OCI-LY1 (cell line): Measurements from ENCODE around the gene TUBB3.

Experiments
- H2AFZ ChIP-seq: fragments of 200-600 bp; sonication (generic), shearing (Covaris generic); 2 replicates; pipeline ENCODE4 v1.6.0; 2014; ENCODE audit warnings: antibody characterized with exemption, mild to moderate bottlenecking, low read length
- H3F3A ChIP-seq: fragments of 200-600 bp; sonication (generic), shearing (Covaris generic); 2 replicates; pipeline ENCODE4 v1.6.0; 2014; ENCODE audit warnings: mild to moderate bottlenecking, antibody characterized with exemption, low read length, moderate library complexity; ENCODE audit not compliant: insufficient read depth
- H3K27ac ChIP-seq: fragments of 200-600 bp; sonication (generic); 2 replicates; pipeline ENCODE4 v1.5.1; 2014; ENCODE audit warnings: low read length, mixed run types, mild to moderate bottlenecking, low read depth; ENCODE audit not compliant: poor library complexity, severe bottlenecking
- H3K27me3 ChIP-seq: fragments of 200-600 bp; sonication (generic); 2 replicates; pipeline ENCODE4 v1.6.0; 2014; ENCODE audit warnings: antibody characterized with exemption, mild to moderate bottlenecking, low read length, moderate library complexity; ENCODE audit not compliant: insufficient read depth
- H3K36me3 ChIP-seq: fragments of 200-600 bp; sonication (generic); 2 replicates; pipeline ENCODE4 v1.6.1; 2014; ENCODE audit warnings: mild to moderate bottlenecking, antibody characterized with exemption, low read length, moderate library complexity, mixed read lengths; ENCODE audit not compliant: insufficient read depth
- H3K4me1 ChIP-seq: fragments of 200-600 bp; sonication (generic); 2 replicates; pipeline ENCODE4 v1.5.1; 2014; ENCODE audit warnings: mild to moderate bottlenecking, low read length, moderate library complexity; ENCODE audit not compliant: insufficient read depth, severe bottlenecking
- H3K4me2 ChIP-seq: fragments of 200-600 bp; sonication (generic), shearing (Covaris generic); 2 replicates; pipeline ENCODE4 v1.6.1; 2014; ENCODE audit warnings: low read length
- H3K4me3 ChIP-seq: fragments of 200-600 bp; sonication (generic); 2 replicates; pipeline ENCODE4 v1.5.1; 2014; ENCODE audit warnings: low read length, low read depth, mild to moderate bottlenecking, mixed read lengths; ENCODE audit not compliant: poor library complexity, severe bottlenecking
- H3K79me2 ChIP-seq: fragments of 200-600 bp; shearing (Covaris generic); 2 replicates; pipeline ENCODE4 v1.6.1; 2016; ENCODE audit warnings: mixed run types, low read length, mixed read lengths; ENCODE audit not compliant: insufficient read depth
- H3K9ac ChIP-seq: fragments of 200-600 bp; sonication (generic), shearing (Covaris generic); 2 replicates; pipeline ENCODE4 v1.6.1; 2014; ENCODE audit warnings: mild to moderate bottlenecking, low read length, mixed read lengths
- H3K9me2 ChIP-seq: fragments of 200-600 bp; sonication (generic), shearing (Covaris generic); 2 replicates; pipeline ENCODE4 v1.6.1; 2014; ENCODE audit warnings: low read depth, mild to moderate bottlenecking, low read length, mixed read lengths
- H3K9me3 ChIP-seq: fragments of 200-600 bp; shearing (Covaris generic); 2 replicates; pipeline ENCODE4 v1.6.1; 2014; ENCODE audit warnings: low read length, mixed read lengths
- H4K20me1 ChIP-seq: fragments of 200-600 bp; sonication (generic), shearing (Covaris generic); 2 replicates; pipeline ENCODE4 v1.6.0; 2016; ENCODE audit warnings: mild to moderate bottlenecking, low read length; ENCODE audit not compliant: insufficient read depth
- EZH2 ChIP-seq: fragments of 200-600 bp; sonication (generic), shearing (Covaris generic); IDR thresholded peaks from 2 replicates; pipeline ENCODE4 v1.8.0; 2017; ENCODE audit warnings: borderline replicate concordance, mixed run types, mild to moderate bottlenecking, antibody characterized with exemption, low read length, moderate library complexity, mixed read lengths
- TF ChIP-seq, protein P1 (sequence below): fragments of 200-600 bp; sonication (generic), shearing (Covaris generic); IDR thresholded peaks from 2 replicates; pipeline ENCODE4 v1.5.1; 2017; ENCODE audit warnings: mild to moderate bottlenecking, antibody characterized with exemption, low read length, moderate library complexity, mixed read lengths

The TUBB3 gene

DNA sequence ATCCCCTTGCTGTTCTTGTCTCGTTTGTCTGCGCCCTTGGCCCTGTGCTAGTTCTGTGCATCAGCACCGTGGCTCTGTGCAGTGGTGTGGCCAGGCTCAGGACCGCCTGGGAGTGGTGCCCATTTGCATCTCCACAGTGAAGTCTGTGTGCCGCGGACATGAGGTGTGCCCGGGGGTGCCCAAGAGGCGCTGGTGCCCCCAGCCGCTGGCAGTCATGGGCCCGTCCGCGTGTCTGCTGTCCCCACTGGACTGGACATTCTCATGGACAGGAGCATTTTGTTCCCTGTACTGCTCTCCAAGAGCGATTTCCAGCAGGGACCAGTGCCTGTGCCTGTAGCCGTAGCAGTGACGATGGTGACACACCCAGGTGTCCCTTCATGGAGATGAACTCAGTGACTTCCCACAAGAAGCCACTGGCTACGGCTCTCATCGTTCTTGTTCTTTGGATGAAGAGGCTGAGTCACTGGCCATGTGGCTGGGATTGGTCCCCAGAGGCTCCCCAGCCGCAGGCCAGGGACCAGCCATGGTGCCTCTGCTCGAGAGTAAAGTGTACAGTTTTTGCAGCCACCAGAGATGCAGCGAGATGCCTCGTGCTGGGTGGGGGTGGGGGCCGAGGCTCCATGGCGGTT lies 17.5 kb upstream of the TUBB3 start:
- Histone ChIP-seq H3F3A (no peaks in the 10 kb centered on the region), H3K4me3 (no peak overlapping the region), H2AFZ (no peak overlapping the region), H3K27me3 (no peaks in the 10 kb centered on the region), H3K4me1 (peaks cover 17% of the 10 kb centered on the region), H3K9me3 (no peaks in the 10 kb centered on the region), H4K20me1 (no peaks in the 10 kb centered on the region), H3K9me2 (no peaks in the 10 kb centered on the region), H3K36me3 (peaks cover 74% of the 10 kb centered on the region), H3K4me2 (no peak overlapping the region), H3K79me2 (no peaks in the 10 kb centered on the region), H3K9ac (no peak overlapping the region), H3K27ac (no peak overlapping the region)
- TF ChIP-seq, protein P1, sequence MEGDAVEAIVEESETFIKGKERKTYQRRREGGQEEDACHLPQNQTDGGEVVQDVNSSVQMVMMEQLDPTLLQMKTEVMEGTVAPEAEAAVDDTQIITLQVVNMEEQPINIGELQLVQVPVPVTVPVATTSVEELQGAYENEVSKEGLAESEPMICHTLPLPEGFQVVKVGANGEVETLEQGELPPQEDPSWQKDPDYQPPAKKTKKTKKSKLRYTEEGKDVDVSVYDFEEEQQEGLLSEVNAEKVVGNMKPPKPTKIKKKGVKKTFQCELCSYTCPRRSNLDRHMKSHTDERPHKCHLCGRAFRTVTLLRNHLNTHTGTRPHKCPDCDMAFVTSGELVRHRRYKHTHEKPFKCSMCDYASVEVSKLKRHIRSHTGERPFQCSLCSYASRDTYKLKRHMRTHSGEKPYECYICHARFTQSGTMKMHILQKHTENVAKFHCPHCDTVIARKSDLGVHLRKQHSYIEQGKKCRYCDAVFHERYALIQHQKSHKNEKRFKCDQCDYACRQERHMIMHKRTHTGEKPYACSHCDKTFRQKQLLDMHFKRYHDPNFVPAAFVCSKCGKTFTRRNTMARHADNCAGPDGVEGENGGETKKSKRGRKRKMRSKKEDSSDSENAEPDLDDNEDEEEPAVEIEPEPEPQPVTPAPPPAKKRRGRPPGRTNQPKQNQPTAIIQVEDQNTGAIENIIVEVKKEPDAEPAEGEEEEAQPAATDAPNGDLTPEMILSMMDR, result no peak
- TF ChIP-seq EZH2, result no peak

GRCh38 chr16:89906140-89907025 lies 16.8 kb upstream of the TUBB3 start:
- Histone ChIP-seq H3K4me1 (peaks cover 17% of the 10 kb centered on the region), H3K27ac (no peak overlapping the region), H4K20me1 (no peaks in the 10 kb centered on the region), H3K27me3 (no peaks in the 10 kb centered on the region), H3K79me2 (no peaks in the 10 kb centered on the region), H3K4me3 (no peak overlapping the region), H3K9me2 (no peaks in the 10 kb centered on the region), H3K36me3 (peaks cover 76% of the 10 kb centered on the region), H3K9me3 (no peaks in the 10 kb centered on the region), H2AFZ (no peak overlapping the region), H3F3A (no peaks in the 10 kb centered on the region), H3K4me2 (no peak overlapping the region), H3K9ac (no peak overlapping the region)
- no peak for TF ChIP-seq EZH2
- TF ChIP-seq, protein P1, result no peak

GRCh38 chr16:89907055-89907814 lies 15.9 kb upstream of the TUBB3 start:
- no peak overlapping the region for H3K4me3 ChIP-seq
- H3K27me3 ChIP-seq, result no peaks in the 10 kb centered on the region
- no peak overlapping the region for H3K4me2 ChIP-seq
- no peaks in the 10 kb centered on the region for H4K20me1 ChIP-seq
- no peaks in the 10 kb centered on the region for H3F3A ChIP-seq
- H3K79me2 ChIP-seq, result no peaks in the 10 kb centered on the region
- no peaks in the 10 kb centered on the region for H3K9me3 ChIP-seq
- TF ChIP-seq, protein P1, result no peak
- TF ChIP-seq EZH2, result no peak
- no peak overlapping the region for H3K27ac ChIP-seq
- H3K9me2 ChIP-seq, result no peaks in the 10 kb centered on the region
- H3K9ac ChIP-seq, result no peak overlapping the region
- H3K36me3 ChIP-seq, result peaks cover 80% of the 10 kb centered on the region
- H3K4me1 ChIP-seq, result peaks cover 17% of the 10 kb centered on the region
- no peak overlapping the region for H2AFZ ChIP-seq
